Heart left ventricle (tissue), 16 donors: Measurements from ENCODE around the gene RIMS4. TPM values are rescaled to one million over a fixed set of nuclear protein-coding genes. Genes with fewer than 3 reads are reported as not detected.
"Not testable (repeated sequence)": the region's sequence is repeated elsewhere in the genome, so short reads cannot be mapped to it uniquely, and the experiment has no call there.

Experiments
- ATAC-seq, 4 donors: fragments of 200-7000 bp; cut with Tn5 transposase; one replicate each; pipeline ENCODE4 v1.9.1; 2020 to 2022; ENCODE audit warnings: moderate library complexity in 4 of 4, mild to moderate bottlenecking in 3 of 4, moderate number of reproducible peaks in 1 of 4
- DNase-seq, 5 donors: peaks; one replicate each; pipeline ENCODE4 v3.0.0-alpha.2; 2020
- H3K27ac ChIP-seq, 12 donors: fragments of 200-600 bp; sonication (generic) in 4 of 12; one replicate each; pipeline versions ENCODE4 v1.5.0 to v1.8.0; 2016 to 2022; ENCODE audit warnings: mild to moderate bottlenecking in 2 of 12
- H3K27me3 ChIP-seq, 9 donors: fragments of 200-600 bp; sonication (generic) in 2 of 9; one replicate each; pipeline versions ENCODE4 v1.5.1 to v1.8.0; 2016 to 2022; ENCODE audit warnings: mild to moderate bottlenecking in 3 of 9
- H3K36me3 ChIP-seq, 9 donors: fragments of 200-600 bp; sonication (generic) in 2 of 9; one replicate each; pipeline versions ENCODE4 v1.5.0 to v1.8.0; 2018 to 2022; ENCODE audit warnings: mild to moderate bottlenecking in 2 of 9
- H3K4me1 ChIP-seq, 12 donors: fragments of 200-600 bp; sonication (generic) in 4 of 12; one replicate each; pipeline versions ENCODE4 v1.5.0 to v1.8.0; 2016 to 2022; ENCODE audit warnings: mild to moderate bottlenecking in 3 of 12
- H3K4me3 ChIP-seq, 12 donors: fragments of 200-600 bp; sonication (generic) in 4 of 12; one replicate each; pipeline versions ENCODE4 v1.5.0 to v1.8.0; 2017 to 2022; ENCODE audit warnings: mild to moderate bottlenecking in 9 of 12, moderate library complexity in 4 of 12
- H3K9me3 ChIP-seq, 12 donors: fragments of 200-600 bp; sonication (generic) in 4 of 12; one replicate each; pipeline versions ENCODE4 v1.5.0 to v1.8.0; 2016 to 2022; ENCODE audit warnings: mild to moderate bottlenecking in 1 of 12
- POLR2A ChIP-seq, 2 donors: fragments of 450-650 bp; IDR thresholded peaks; one replicate each; pipeline ENCODE4 v1.6.1; 2017; ENCODE audit warnings: antibody characterized with exemption in 2 of 2, mild to moderate bottlenecking in 2 of 2, moderate library complexity in 2 of 2
- WGBS, 4 donors: extraction: QIAGEN DNeasy Blood & Tissue Kit in 2 of 4; methylation state at CpG; one replicate each; pipeline versions ENCODE4 v1.1.5 to v1.1.7; 2013 to 2018; 5-methylcytosine and 5-hydroxymethylcytosine counted together
- intact Hi-C, 10 donors: fragments of 100-400 bp; cut with DNase I; formaldehyde crosslinking; loops; one replicate each; pipeline versions ENCODE4 v1.11.1 to v1.14.2; 2022
- polyA plus RNA-seq, 2 donors: library from polyadenylated mRNA; stranded (reverse); fragments of 200-250 nt; gene quantifications; one replicate each; pipeline ENCODE4 v1.2.3, GENCODE V29; 2013
- total RNA-seq, 9 donors: library from RNA; depleted of rRNA in 2 of 9; stranded (reverse); fragments of >200 nt in 2 of 9; fragmentation: NEBNext Ultra II Directional in 3 of 9; extraction: Animal tissue kit (Norgen Biotek cat#: 25700) in 3 of 9; gene quantifications; one replicate each; pipeline versions ENCODE4 v1.1.0 to v1.2.4, GENCODE V29; 2016 to 2023
- TF ChIP-seq, protein P1 (sequence below), 12 donors: fragments of 200-600 bp; sonication (generic) in 4 of 12; IDR thresholded peaks; one replicate each; pipeline versions ENCODE4 v1.5.0 to v1.8.0; 2018 to 2022; ENCODE audit warnings: antibody characterized with exemption in 12 of 12, mild to moderate bottlenecking in 5 of 12
- donor health status: ischemic (EF 13 %, LVEDD 7.1; RV severe dilation, severe dysfunction).
- donor health status: healthy with polysubstance abuse.
- donor health status: DM: no; HTN: yes; CAD: no.
- donor health status: DM: no; HTN: no; CAD: no.
- donor health status: ischemic (EF 25% LVEDD 6.9; RV normal size, moderate dysfunction).
- donor health status: ischemic (EF 25% LVEDD 5.7; RV mildly dilated, moderate dysfunction).
- donor health status: healthy.
- donor health status: DM: yes; HTN: yes; CAD: no.
- donor health status: ischemic (EF 35%, LVEDD 5.7; RV mildly dilated, moderate dysfunction).
- donor health status: nonischemic (EF 11% LVEDD 7.7; RV severe dilation, severe dysfunction).
- donor health status: DM: yes; HTN: yes; CAD: no.
- donor health status: PGD.
- donor health status: ischemic (EF 29% LVEDD 5.4; RV normal size, mild dysfunction).
- donor health status: nonischemic (EF 23%, LVEDD 6.1; RV moderate dilation, normal function).

Gene RIMS4
- total and polyA plus RNA-seq, 11 donors, result 0.04 to 0.59 (median 0.11) TPM; not detected in 5

GRCh38 chr20:44768256-44768655 is 42.1 kb downstream of the RIMS4 start:
- H3K9me3 ChIP-seq, result no peaks in the 10 kb centered on the region
- H3K4me3 ChIP-seq, result no peak overlapping the region
- H3K27ac ChIP-seq, result no peak overlapping the region
- TF ChIP-seq, protein P1, sequence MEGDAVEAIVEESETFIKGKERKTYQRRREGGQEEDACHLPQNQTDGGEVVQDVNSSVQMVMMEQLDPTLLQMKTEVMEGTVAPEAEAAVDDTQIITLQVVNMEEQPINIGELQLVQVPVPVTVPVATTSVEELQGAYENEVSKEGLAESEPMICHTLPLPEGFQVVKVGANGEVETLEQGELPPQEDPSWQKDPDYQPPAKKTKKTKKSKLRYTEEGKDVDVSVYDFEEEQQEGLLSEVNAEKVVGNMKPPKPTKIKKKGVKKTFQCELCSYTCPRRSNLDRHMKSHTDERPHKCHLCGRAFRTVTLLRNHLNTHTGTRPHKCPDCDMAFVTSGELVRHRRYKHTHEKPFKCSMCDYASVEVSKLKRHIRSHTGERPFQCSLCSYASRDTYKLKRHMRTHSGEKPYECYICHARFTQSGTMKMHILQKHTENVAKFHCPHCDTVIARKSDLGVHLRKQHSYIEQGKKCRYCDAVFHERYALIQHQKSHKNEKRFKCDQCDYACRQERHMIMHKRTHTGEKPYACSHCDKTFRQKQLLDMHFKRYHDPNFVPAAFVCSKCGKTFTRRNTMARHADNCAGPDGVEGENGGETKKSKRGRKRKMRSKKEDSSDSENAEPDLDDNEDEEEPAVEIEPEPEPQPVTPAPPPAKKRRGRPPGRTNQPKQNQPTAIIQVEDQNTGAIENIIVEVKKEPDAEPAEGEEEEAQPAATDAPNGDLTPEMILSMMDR (IDR thresholded peaks at IDR 0.05), result no peak
- TF ChIP-seq POLR2A (IDR thresholded peaks at IDR 0.05), result no peak
- WGBS, 4 donors, result 75 to 84% (median 82%) methylated on average over 4 to 8 of the region's 8 CpGs
- DNase-seq (no peak), ATAC-seq (no peak)
- H3K36me3 ChIP-seq, result no peaks in the 10 kb centered on the region
- H3K27me3 ChIP-seq, result peaks cover 0 to 22% (median 5%) of the 10 kb centered on the region in 9 donors
- peaks cover 0 to 3% (median 0%) of the 10 kb centered on the region in 12 donors for H3K4me1 ChIP-seq
- intact Hi-C loops, result loop anchor here in 1 of 10 donors (2.0 kb wide), 1 partner anchor 21 kb away; no protein-coding TSS in a partner anchor

DNA sequence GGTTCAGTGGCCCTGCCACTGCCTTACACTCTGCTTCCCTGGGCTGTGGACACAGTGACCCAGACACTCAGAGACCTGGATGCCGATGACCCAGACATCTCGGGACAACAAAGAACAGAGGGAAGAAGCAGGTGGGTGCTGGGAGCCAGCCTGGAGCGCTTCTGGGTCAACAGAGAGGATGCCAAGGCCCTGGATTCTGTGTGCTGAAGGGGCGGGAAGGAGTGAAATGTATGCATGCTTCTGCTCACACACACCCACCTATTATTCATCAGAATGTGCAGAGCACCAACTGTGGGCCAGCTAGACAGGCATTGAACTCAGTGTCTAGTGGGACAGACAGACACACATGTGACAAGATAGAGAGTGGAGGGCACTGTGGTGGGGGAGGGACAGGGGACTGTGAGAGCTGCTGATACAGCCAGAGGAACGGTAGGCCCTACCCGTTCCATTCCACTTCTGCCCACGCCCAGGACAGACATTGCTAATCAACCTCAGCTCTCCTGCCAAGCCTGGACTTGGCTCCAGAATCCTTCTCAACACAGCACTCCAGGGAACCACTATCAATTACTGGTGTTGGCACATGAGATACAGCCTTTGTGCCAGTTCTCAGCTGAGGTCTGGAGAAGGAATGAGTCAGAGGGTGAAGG is 44.5 kb downstream of the RIMS4 start:
- Histone ChIP-seq H3K27ac (no peak overlapping the region), H3K36me3 (no peaks in the 10 kb centered on the region), H3K4me3 (no peak overlapping the region), H3K27me3 (peaks cover 0 to 11% (median 0%) of the 10 kb centered on the region in 9 donors), H3K4me1 (peaks cover 0 to 22% (median 8%) of the 10 kb centered on the region in 12 donors), H3K9me3 (no peaks in the 10 kb centered on the region)
- intact Hi-C loops, result no loop called here
- no peak for TF ChIP-seq POLR2A (IDR thresholded peaks at IDR 0.05)
- TF ChIP-seq, protein P1 (IDR thresholded peaks at IDR 0.05), result no peak
- DNase-seq (no peak), ATAC-seq (peak in 2 of 4 donors; percentile 37 to 49)
- 49 to 65% (median 59%) methylated on average over 6 to 7 of the region's 7 CpGs for WGBS, 4 donors

DNA sequence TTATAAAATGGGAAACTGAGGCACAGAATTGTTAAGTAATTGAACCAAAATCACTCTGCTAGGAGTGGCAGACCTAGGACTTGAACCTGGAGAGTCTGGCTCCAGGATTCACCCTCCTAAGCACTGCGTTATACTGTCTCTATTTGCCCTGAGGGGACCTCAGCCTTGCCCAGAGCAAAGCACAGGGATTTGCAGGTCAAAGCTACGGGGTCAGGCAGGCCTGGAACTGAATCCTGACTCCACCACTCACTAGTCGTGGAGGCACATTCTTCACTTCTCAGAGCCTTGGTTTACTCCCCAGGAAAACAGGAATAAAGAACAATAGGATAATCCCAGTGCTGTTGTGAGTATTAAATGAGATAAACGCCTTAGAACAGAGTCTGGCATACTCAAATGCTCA is 45.3 kb downstream of the RIMS4 start:
- H3K36me3 ChIP-seq, result no peaks in the 10 kb centered on the region
- TF ChIP-seq, protein P1 (IDR thresholded peaks at IDR 0.05), result no peak
- no peak for TF ChIP-seq POLR2A (IDR thresholded peaks at IDR 0.05)
- H3K27me3 ChIP-seq, result peaks cover 0 to 11% (median 0%) of the 10 kb centered on the region in 9 donors
- H3K9me3 ChIP-seq, result no peaks in the 10 kb centered on the region
- DNase-seq (no peak), ATAC-seq (no peak)
- WGBS, 4 donors, result 65 to 71% (median 68%) methylated on average over 4 of the region's 4 CpGs
- H3K4me3 ChIP-seq, result no peak overlapping the region
- H3K27ac ChIP-seq, result no peak overlapping the region
- peaks cover 0 to 22% (median 8%) of the 10 kb centered on the region in 12 donors for H3K4me1 ChIP-seq
- intact Hi-C loops, result no loop called here

DNA sequence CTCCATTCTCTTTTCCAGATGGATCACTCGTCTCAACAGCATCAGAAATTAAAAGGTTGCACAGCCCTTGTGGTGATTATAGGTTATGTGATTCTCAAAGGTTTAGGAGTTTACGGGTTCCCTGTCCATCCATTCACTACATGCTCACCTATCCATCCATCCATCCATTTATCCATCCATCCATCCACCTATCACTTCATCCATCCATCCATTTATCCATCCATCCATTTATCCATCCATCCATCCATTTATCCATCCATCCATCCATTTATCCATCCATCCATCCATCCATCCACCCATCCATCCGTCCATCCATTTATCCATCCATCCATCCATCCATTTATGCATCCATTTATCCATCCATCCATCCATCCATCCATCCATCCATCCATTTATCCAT is 46.5 kb downstream of the RIMS4 start:
- ATAC-seq, result not testable (repeated sequence)

More for the DNA sequence above, 46.5 kb downstream of the RIMS4 start:
- H3K9me3 ChIP-seq, intact Hi-C loops, DNase-seq, H3K4me3 ChIP-seq, H3K27ac ChIP-seq, H3K36me3 ChIP-seq: not testable (repeated sequence)
- peaks cover 0 to 22% (median 8%) of the 10 kb centered on the region in 12 donors for H3K4me1 ChIP-seq
- H3K27me3 ChIP-seq, result peaks cover 0 to 12% (median 0%) of the 10 kb centered on the region in 9 donors
- WGBS, 4 donors, result 86 to 94% (median 92%) methylated on average over 3 of the region's 3 CpGs
